C1 segment of cervical spinal cord (tissue), 14 donors: ENCODE measurements around the gene C13orf42.
"Not testable (repeated sequence)": the region's sequence is repeated elsewhere in the genome, so short reads cannot be mapped to it uniquely, and the experiment has no call there.

Experiments used
- DNase-seq, 14 donors: peaks; one replicate each; lab custom pipeline; 2025; lab: John Stamatoyannopoulos, UW

The C13orf42 gene

DNA sequence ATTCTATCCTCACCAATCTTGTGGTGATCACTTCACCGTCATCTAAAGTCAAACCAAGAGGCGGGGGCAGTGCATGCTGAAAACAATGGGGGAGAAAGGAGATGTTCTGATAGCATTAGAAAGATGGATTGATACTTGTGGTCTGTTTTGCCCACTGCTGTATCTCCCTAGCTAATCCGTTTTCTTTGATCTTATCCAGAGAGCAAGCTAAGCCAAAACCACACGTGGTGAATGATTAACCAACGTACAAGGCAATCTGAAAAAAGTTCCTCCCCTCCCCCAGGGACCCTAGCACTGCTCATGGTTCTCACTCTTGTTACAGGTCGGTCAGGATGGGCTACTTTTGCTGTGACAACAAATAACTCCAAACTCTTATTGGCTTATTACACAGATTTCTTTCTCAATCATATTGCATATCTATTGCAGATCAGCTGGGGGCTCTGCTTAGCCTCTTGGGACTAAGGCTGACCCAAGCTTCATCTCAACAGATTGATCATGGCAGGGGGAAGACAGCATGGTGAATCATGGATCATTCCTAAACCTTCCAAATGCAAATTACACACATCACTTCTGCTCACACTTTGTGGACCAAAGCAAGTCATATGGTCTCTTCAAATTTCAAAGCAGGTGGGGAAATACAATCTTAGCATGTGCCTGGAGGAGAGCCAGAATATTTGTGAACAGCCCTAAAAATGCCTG lies 11.9 kb upstream of the C13orf42 start:
- no peak for DNase-seq

- not testable (repeated sequence) for DNase-seq
Measured at GRCh38 chr13:51120873-51121272, 9.8 kb upstream of the C13orf42 start.

DNA sequence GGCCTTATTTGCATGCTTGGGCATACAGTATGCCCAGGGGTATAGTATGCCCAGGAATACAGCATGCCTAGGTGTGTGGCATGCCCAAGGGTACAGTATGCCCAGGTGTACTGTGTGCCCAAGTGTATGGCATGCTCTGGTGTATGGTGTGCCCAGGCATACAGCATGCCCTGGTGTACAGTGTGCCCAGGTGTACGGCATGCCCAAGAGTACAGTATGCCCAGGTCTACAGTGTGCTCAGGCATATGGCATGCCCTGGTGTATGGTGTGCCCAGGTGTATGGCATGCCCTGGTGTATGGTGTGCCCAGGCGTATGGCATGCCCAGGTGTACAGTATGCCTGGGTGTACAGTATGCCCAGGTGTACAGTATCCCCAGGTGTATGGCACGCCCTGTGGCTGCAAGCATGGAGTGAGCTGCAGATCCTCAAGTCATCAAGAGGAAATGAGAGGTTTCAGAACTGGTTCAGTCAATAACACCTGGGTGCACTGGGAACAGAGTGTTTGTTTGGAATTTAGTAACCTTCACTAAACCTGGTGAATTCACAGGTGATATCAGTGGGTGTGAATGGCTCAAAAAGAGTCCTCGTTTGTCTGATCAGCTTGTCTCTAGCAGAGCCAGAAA lies 7.8 kb upstream of the C13orf42 start:
- no peak for DNase-seq

- no peak for DNase-seq
Measured at GRCh38 chr13:51113969-51114368, 2.9 kb upstream of the C13orf42 start.

GRCh38 chr13:51113186-51113881 lies 2.3 kb upstream of the C13orf42 start:
- DNase-seq: no peak

DNA sequence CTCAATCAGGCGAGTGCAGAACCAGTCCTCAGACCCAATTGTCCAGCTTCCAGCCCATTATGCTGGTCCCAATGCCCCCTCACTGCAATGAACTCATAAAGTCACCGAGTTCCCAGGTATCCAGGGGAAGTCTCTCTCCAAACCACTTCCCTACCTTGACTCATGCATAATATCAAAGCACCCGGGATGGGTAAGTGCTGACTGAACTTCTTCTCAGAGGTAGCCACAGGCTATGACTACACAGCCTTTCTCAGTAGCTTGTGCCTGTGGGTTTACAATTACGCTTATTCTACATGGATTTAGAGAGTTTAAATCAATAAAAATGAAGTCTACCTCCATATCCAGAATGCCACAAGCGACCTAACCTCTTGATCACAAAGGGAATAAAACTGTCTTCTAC lies 1.7 kb upstream of the C13orf42 start:
- DNase-seq: no peak

DNA sequence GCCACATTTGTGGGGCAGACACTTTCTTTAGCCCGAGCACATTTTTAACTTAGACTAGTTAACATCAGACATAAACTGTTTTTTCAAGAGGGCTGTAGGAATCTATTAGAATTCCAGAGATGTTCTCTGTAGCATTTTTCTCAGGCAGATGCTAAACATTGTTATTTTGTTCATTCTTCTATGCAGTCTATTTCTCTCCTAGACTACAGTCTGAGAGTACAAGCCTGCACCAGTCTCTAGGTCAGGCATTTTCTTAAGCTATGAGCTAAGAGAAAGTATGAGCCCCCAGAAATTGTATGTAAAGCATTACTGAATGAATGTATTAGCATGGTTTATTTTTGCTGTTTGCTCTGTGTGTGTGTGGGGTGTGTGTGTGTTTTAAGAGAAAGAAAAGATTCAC lies 923 bp upstream of the C13orf42 start:
- no peak for DNase-seq

- no peak for DNase-seq
Measured at GRCh38 chr13:51107996-51108395, 3.1 kb downstream of the C13orf42 start.

DNA sequence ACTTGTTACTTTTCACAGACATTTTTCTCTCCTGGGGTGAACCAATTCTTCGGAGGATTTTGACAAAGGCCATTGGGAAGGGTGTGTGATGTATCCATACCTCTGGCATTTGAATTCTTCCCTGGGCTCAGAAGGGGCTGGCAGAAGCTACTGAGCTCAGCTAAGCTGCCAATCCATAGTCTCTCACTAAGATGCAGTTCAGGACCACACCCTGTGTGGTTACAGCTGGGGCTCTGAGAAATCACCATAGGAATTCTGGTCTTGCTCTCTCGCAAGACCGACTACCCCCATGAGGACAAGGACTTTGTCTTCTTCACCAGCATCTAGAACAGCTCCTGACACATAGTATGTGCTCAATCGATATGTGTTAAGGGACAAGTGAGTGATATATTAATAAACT lies 6.0 kb downstream of the C13orf42 start:
- DNase-seq: no peak

GRCh38 chr13:51101636-51102235 lies 9.3 kb downstream of the C13orf42 start:
- no peak for DNase-seq

DNA sequence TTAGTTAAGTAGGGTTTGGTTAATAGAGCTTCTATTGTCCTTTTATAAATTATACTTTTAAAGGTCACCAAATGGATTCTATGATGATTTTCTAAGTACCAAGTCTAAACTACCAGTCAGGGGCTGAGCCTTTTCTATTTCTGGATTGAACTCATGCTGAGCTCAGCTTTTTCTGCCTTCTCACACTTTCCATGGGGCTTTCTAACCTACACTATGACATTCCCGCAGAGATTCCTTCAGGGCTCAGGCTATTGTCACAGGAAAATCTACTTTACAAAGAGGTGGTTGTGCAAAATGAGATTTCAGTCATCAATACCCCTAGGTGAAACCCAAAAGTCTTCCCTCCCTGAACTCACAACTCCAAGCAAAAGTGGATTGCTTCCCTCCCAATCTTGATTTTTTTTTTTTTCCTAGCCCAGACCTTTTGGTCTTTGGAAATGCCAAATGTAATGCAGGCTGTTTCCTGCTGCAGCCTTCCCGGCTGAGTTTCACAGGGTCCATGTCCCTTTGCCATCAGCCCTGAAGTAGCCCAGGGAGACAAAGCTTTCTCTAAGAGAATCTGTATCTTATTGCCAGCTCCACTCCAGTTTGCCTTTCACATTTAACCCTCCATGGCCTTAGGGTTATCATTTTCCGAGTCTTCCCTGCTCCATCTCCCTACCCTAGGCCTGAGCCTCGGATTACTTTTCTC lies 13.6 kb downstream of the C13orf42 start:
- DNase-seq: no peak

GRCh38 chr13:51096131-51096530 lies 14.9 kb downstream of the C13orf42 start:
- no peak for DNase-seq

DNA sequence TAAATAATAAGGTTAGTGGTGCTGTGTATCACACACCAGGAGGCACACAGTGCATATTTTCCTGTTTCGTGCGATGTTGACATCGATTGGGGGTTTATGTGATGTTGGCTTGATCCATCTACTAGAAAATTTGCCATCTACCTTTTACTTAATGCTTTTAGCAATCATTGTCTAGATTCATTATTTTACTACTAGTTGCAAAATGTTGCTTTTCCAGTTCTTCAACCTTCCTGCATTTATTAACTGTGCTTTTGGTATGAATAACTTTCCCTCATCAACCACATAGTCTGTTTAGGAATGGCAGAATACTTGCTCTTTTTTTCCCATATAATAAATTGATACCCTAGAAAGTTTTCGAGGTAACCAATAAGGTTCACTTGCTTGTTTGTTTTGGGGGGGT lies 17.5 kb downstream of the C13orf42 start:
- no peak for DNase-seq

DNA sequence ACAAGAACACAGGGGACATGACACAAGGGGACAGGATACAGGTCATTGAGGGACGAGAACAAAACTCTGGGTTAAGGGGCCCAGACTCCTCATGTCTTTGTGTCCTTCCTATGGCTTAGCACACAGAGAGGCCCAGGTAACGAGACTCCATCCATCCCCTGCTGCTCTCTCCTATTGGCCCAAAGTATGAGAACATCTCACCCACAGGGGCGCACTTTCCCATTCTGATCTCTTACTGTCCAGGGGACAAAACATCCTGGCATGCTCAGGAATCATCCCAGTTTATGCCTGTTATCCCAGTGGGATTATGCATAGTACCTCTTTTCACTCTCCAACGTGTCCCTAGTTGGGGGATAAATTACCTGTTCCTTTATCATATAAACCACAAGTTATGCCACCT lies 19.2 kb downstream of the C13orf42 start:
- DNase-seq: no peak

DNA sequence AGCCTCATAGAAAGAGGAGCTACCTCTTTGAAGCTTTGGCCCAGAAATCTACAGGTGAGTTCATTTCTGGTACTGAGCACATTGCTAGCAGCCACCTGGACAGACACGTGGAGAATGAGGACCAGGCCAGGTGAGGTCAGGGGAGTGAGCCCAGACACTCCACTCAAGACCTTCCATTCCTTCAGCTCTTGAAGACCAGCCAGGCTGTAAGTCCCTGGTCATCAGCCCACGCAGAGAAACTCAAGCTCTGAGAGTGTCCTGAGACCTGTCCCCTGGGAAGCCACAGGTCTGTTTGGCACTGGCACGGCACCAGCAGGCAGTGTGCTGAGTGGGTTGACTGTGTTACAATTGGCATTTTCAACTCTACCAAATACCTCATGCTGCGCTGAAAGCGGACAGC lies 27.4 kb downstream of the C13orf42 start:
- no peak for DNase-seq

DNA sequence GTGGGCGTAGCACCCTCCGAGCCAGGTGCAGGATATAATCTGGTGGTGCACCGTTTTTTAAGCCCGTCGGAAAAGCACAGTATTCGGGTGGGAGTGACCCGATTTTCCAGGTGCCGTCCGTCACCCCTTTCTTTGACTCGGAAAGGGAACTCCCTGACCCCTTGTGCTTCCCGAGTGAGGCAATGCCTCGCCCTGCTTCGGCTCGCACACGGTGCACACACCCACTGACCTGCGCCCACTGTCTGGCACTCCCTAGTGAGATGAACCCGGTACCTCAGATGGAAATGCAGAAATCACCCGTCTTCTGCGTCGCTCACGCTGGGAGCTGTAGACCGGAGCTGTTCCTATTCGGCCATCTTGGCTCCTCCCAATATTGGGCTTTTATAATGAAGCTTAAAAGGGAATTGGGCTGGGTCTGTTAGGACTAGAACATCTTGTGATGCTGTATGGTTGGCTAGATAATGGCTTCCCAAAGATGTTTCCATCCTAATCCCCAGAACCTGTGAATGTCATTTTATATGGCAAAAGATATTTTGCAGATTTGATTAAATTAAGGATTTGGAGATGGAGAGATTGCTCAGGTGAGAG lies 30.5 kb downstream of the C13orf42 start:
- DNase-seq: not testable (repeated sequence)

GRCh38 chr13:51071493-51071892 lies 39.6 kb downstream of the C13orf42 start:
- no peak for DNase-seq

DNA sequence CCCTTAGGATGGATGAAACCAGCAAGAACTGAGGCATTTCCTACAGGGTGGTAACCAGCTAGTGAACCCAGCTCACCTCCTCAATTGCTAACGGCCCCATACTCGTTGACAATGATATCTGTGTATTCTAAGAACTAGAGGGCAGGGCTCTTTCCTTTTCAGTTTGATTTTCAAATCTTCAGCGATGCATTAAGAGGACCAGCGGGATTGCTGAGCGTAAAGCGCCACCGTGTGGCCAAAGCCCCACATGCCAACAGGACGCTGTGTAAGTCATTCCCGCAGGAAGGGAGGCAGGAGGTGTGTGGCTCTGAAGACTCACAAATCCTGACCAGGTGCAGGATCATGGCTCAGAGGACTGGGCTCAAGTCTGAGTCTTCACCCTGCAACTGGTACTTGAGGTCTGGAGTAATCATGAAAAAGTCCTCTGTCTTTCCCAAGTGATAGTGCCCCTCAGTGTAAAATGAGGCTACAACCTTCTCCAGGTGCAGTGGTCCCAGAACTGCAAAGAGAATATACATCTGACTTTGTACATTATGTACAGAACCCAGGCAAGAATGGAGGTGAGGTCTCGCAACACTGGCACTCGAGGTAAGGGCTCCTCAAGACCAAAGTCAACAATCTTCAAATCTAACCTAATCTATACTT lies 40.9 kb downstream of the C13orf42 start:
- peak in 13 of 14 donors; percentile 18 to 78 (median 52) for DNase-seq

DNA sequence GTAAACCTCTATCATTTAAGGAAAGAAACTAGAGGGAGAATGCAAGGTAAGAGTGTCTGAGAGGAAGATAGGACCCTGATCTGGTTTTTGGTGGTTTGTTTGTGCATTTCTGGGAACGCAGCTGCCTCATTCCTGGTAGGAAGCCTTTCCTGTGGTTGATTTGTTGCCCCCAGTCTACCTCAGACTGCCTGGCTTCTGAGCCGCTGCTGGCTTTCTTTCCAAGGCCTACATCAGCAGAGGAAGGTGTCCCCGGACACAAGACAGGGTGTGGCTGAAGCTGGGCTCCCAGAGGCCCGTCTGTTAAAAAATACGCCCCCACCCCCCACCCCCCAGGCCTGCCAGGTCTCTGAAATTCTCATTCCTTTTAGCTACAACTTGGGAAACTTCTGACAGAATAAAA lies 42.6 kb downstream of the C13orf42 start:
- DNase-seq: no peak

DNA sequence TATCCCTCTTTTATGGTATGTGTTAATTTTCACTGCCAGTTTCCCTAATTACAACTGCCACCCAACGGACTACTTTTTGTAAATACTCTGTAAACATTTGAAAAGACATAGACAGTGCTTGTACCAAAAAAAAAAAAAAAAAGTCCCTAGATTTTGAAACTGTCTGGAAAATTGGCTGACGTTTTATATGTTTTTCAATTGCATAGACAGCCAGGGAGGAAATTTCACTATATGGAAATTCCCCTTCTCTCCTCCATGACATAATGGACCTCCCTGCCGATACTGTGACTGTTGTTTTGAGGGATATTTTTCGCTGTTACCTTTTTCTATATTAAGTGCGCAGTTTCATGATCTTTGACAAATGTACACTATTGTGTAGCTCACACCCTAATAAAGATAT lies 43.4 kb downstream of the C13orf42 start:
- no peak for DNase-seq

DNA sequence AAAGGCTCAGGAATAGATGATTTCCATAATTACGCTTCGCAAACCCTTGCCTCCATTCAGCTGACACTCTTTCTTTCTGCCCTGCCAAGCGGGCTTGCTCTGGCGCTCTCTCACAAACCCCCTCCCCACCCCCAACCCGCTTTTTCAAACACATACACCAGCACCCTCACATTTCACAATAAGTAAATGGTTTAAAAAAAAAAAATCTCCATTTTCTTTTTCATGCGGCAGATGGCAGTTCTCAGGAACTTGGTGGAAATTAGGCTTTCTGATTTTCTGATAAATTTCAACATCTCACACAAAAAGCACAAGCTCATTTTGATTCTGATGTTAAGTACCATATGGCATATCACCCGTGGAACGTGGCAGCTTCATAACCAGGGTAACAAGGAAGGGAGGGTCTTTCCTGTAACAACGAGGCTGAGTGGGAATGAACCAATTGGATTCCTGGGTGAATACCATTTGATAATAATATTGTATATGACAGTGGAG lies 43.8 kb downstream of the C13orf42 start:
- DNase-seq: no peak
